Upper lobe of left lung (tissue), 6 donors: Measurements from ENCODE around the gene PDGFA. TPM values are rescaled to one million over a fixed set of nuclear protein-coding genes. Genes with fewer than 3 reads are reported as not detected.

Experiments used
- ATAC-seq, 2 donors: fragments of 200-7000 bp; cut with Tn5 transposase; one replicate each; pipeline ENCODE4 v1.9.1; 2022; ENCODE audit warnings: mild to moderate bottlenecking in 2 of 2, moderate library complexity in 2 of 2; ENCODE audit not compliant: low FRiP score in 2 of 2
- DNase-seq, 2 donors: peaks; one replicate each; pipeline ENCODE4 v3.0.0-alpha.2; 2019 to 2020
- H3K27ac ChIP-seq, 4 donors: fragments of 200-600 bp; sonication (generic); one replicate each; pipeline ENCODE4 v1.5.1; 2016 to 2019
- H3K27me3 ChIP-seq, 4 donors: fragments of 200-600 bp; sonication (generic); one replicate each; pipeline ENCODE4 v1.5.1; 2017 to 2019
- H3K36me3 ChIP-seq, 4 donors: fragments of 200-600 bp; sonication (generic); one replicate each; pipeline ENCODE4 v1.5.1; 2016 to 2019
- H3K4me1 ChIP-seq, 4 donors: fragments of 200-600 bp; sonication (generic); one replicate each; pipeline ENCODE4 v1.5.1; 2018 to 2019
- H3K4me3 ChIP-seq, 4 donors: fragments of 200-600 bp; sonication (generic); one replicate each; pipeline ENCODE4 v1.5.1; 2017 to 2019; ENCODE audit warnings: mild to moderate bottlenecking in 2 of 4, moderate library complexity in 1 of 4
- H3K9me3 ChIP-seq, 4 donors: fragments of 200-600 bp; sonication (generic); one replicate each; pipeline ENCODE4 v1.5.1; 2018 to 2019
- EP300 ChIP-seq, 4 donors: sonication (generic); formaldehyde crosslinking; IDR thresholded peaks; one replicate each; pipeline ENCODE4 v1.5.1; 2017; ENCODE audit warnings: antibody characterized with exemption in 4 of 4, control low read depth in 2 of 4
- POLR2A ChIP-seq, 4 donors: fragments of 450-650 bp; IDR thresholded peaks; one replicate each; pipeline ENCODE4 v1.5.1; 2016 to 2017; ENCODE audit warnings: antibody characterized with exemption in 4 of 4, mild to moderate bottlenecking in 2 of 4
- POLR2AphosphoS5 ChIP-seq, 2 donors: sonication (generic); formaldehyde crosslinking; IDR thresholded peaks; one replicate each; pipeline ENCODE4 v1.5.1; 2017; ENCODE audit warnings: antibody characterized with exemption in 2 of 2
- WGBS, 2 donors: methylation state at CpG; one replicate each; pipeline ENCODE4 v1.1.5; 2017 to 2018; 5-methylcytosine and 5-hydroxymethylcytosine counted together
- total RNA-seq, 6 donors: library from RNA; depleted of rRNA in 4 of 6; stranded (reverse); fragments of >200 nt in 4 of 6; gene quantifications; one replicate each; pipeline versions ENCODE4 v1.1.0 to v1.2.1, GENCODE V29; 2016 to 2021
- TF ChIP-seq, protein P1 (sequence below), 6 experiments: fragments of 450-650 bp in 4 of 6; fragments of 200-600 bp in 2 of 6; sonication (generic) in 2 of 6; IDR thresholded peaks; one replicate each; pipeline ENCODE4 v1.5.1; 2016 to 2019; ENCODE audit warnings: antibody characterized with exemption in 6 of 6
- donor health status: DM: no; HTN: no; CAD: no; lungs with moderate emphysema.
- donor health status: DM: no; HTN: yes; CAD: no; lungs with severe emphysema.

Gene PDGFA
- total RNA-seq, 6 donors from 2014 or later = 23.0 to 73.3 (median 44.6) TPM

- peak overlapping the region in 1 of 4 donors; percentile 78 for H3K4me3 ChIP-seq
- H3K27ac ChIP-seq = peak overlapping the region in 2 of 4 donors; percentile 34 to 91
- H3K36me3 ChIP-seq = peaks cover 0 to 10% (median 3%) of the 10 kb centered on the region in 4 donors
- H3K9me3 ChIP-seq = no peaks in the 10 kb centered on the region
- TF ChIP-seq POLR2AphosphoS5 (IDR thresholded peaks at IDR 0.05) = no peak
- TF ChIP-seq, protein P1, sequence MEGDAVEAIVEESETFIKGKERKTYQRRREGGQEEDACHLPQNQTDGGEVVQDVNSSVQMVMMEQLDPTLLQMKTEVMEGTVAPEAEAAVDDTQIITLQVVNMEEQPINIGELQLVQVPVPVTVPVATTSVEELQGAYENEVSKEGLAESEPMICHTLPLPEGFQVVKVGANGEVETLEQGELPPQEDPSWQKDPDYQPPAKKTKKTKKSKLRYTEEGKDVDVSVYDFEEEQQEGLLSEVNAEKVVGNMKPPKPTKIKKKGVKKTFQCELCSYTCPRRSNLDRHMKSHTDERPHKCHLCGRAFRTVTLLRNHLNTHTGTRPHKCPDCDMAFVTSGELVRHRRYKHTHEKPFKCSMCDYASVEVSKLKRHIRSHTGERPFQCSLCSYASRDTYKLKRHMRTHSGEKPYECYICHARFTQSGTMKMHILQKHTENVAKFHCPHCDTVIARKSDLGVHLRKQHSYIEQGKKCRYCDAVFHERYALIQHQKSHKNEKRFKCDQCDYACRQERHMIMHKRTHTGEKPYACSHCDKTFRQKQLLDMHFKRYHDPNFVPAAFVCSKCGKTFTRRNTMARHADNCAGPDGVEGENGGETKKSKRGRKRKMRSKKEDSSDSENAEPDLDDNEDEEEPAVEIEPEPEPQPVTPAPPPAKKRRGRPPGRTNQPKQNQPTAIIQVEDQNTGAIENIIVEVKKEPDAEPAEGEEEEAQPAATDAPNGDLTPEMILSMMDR (IDR thresholded peaks at IDR 0.05) = no peak
- TF ChIP-seq EP300 (IDR thresholded peaks at IDR 0.05) = no peak
- TF ChIP-seq POLR2A (IDR thresholded peaks at IDR 0.05) = no peak
- no peak for ATAC-seq
- H3K27me3 ChIP-seq = peaks cover 0 to 19% (median 3%) of the 10 kb centered on the region in 4 donors
- peaks cover 29 to 85% (median 54%) of the 10 kb centered on the region in 4 donors for H3K4me1 ChIP-seq
- 69 to 71% methylated on average over 10 of the region's 10 CpGs for WGBS, 2 donors
- no peak for DNase-seq
These were observed 4.0 kb downstream of the PDGFA start for GRCh38 chr7:515628-516027.

- Histone ChIP-seq H3K36me3 (peaks cover 0 to 14% (median 5%) of the 10 kb centered on the region in 4 donors), H3K27ac (peak overlapping the region in 3 of 4 donors; percentile 34 to 65 (median 43)), H3K4me3 (no peak overlapping the region), H3K4me1 (peaks cover 22 to 77% (median 47%) of the 10 kb centered on the region in 4 donors), H3K27me3 (peaks cover 0 to 12% (median 0%) of the 10 kb centered on the region in 4 donors), H3K9me3 (no peaks in the 10 kb centered on the region)
- WGBS, 2 donors = 64 to 69% methylated on average over 12 to 25 of the region's 25 CpGs
- DNase-seq (peak in 1 of 2 donors; percentile 27), ATAC-seq (no peak)
- TF ChIP-seq POLR2A (IDR thresholded peaks at IDR 0.05) (no peak), EP300 (IDR thresholded peaks at IDR 0.05) (no peak), POLR2AphosphoS5 (IDR thresholded peaks at IDR 0.05) (no peak)
- TF ChIP-seq, protein P1 (IDR thresholded peaks at IDR 0.05) = no peak
These were observed 4.7 kb downstream of the PDGFA start for GRCh38 chr7:514651-515598.

DNA sequence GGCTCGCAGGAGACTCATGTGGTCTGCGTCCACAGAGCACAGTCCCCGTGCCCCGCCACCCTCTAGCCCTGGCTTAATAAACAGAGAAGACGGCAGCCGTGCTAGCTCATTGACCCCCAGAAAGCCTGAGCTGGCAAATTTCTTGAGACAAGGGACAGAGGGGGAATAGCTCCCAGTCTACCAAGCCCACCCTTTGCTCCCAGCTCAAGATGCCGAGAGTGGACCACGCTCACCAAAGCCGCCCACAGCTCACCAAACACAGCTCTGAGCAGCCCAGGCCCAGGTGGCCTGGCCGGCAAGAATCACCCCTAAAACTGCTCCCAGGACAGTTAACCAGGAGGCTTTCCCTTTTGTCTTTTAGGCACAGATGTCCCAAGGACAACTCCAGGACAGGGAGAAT lies 5.4 kb downstream of the PDGFA start:
- peaks cover 0 to 9% (median 0%) of the 10 kb centered on the region in 4 donors for H3K27me3 ChIP-seq
- WGBS, 2 donors = 81 to 87% methylated on average over 6 to 10 of the region's 10 CpGs
- H3K36me3 ChIP-seq = peaks cover 0 to 20% (median 10%) of the 10 kb centered on the region in 4 donors
- no peak overlapping the region for H3K4me3 ChIP-seq
- H3K27ac ChIP-seq = peak overlapping the region in 3 of 4 donors; percentile 27 to 65 (median 43)
- ATAC-seq = no peak
- no peaks in the 10 kb centered on the region for H3K9me3 ChIP-seq
- peaks cover 22 to 75% (median 47%) of the 10 kb centered on the region in 4 donors for H3K4me1 ChIP-seq
- DNase-seq = peak in 1 of 2 donors; percentile 29
- no peak for TF ChIP-seq EP300 (IDR thresholded peaks at IDR 0.05)
- TF ChIP-seq POLR2AphosphoS5 (IDR thresholded peaks at IDR 0.05) = no peak
- TF ChIP-seq POLR2A (IDR thresholded peaks at IDR 0.05) = no peak
- TF ChIP-seq, protein P1 (IDR thresholded peaks at IDR 0.05) = no peak

- H3K4me3 ChIP-seq = no peak overlapping the region
- no peak for ATAC-seq
- WGBS, 2 donors = 76 to 78% methylated on average over 19 to 20 of the region's 20 CpGs
These were observed 6.0 kb downstream of the PDGFA start for GRCh38 chr7:513521-514166.

More at GRCh38 chr7:513521-514166, 6.0 kb downstream of the PDGFA start:
- DNase-seq = no peak
- Histone ChIP-seq H3K27ac (peak overlapping the region; percentile 27 to 65 (median 56)), H3K27me3 (peaks cover 0 to 9% (median 0%) of the 10 kb centered on the region in 4 donors), H3K36me3 (peaks cover 0 to 25% (median 16%) of the 10 kb centered on the region in 4 donors), H3K9me3 (no peaks in the 10 kb centered on the region), H3K4me1 (peaks cover 22 to 69% (median 43%) of the 10 kb centered on the region in 4 donors)
- TF ChIP-seq EP300 (IDR thresholded peaks at IDR 0.05) (no peak), POLR2AphosphoS5 (IDR thresholded peaks at IDR 0.05) (no peak), POLR2A (IDR thresholded peaks at IDR 0.05) (no peak)
- TF ChIP-seq, protein P1 (IDR thresholded peaks at IDR 0.05) = no peak
